SJSA1 (cell line): ENCODE measurements around the gene PPT2. TPM values are rescaled to one million over a fixed set of nuclear protein-coding genes. Genes with fewer than 3 reads are reported as not detected.
"Not testable (repeated sequence)": the region's sequence is repeated elsewhere in the genome, so short reads cannot be mapped to it uniquely, and the experiment has no call there.

ENCODE experiments used
- DNase-seq, 2 experiments: peaks; one replicate each; pipeline ENCODE4 v3.0.0-alpha.2; 2015 to 2020; ENCODE audit warnings: low spot score in 2 of 2, low read depth in 1 of 2
- H3K27ac ChIP-seq: fragments of 250-450 bp; sonication (Bioruptor Pico); 2 replicates; pipeline ENCODE4 v1.5.1; 2020; ENCODE audit warnings: mild to moderate bottlenecking, moderate library complexity
- H3K27me3 ChIP-seq: fragments of 250-450 bp; sonication (Bioruptor Pico); replicated peaks from 2 replicates; pipeline ENCODE4 v1.5.1; 2020; ENCODE audit warnings: mild to moderate bottlenecking, moderate library complexity
- H3K36me3 ChIP-seq: fragments of 250-450 bp; sonication (Bioruptor Pico); 2 replicates; pipeline ENCODE4 v1.5.1; 2020; ENCODE audit warnings: mild to moderate bottlenecking
- H3K4me1 ChIP-seq: fragments of 250-450 bp; sonication (Bioruptor Pico); replicated peaks from 2 replicates; pipeline ENCODE4 v1.6.1; 2021; ENCODE audit warnings: mild to moderate bottlenecking
- H3K4me3 ChIP-seq: fragments of 250-450 bp; sonication (Bioruptor Pico); 2 replicates; pipeline ENCODE4 v1.5.1; 2020; ENCODE audit warnings: mild to moderate bottlenecking
- H3K9me3 ChIP-seq: fragments of 250-450 bp; sonication (Bioruptor Pico); replicated peaks from 2 replicates; pipeline ENCODE4 v1.5.1; 2020; ENCODE audit warnings: mild to moderate bottlenecking
- total RNA-seq: library from RNA; depleted of rRNA; stranded (reverse); fragments of >200 nt; shearing (Covaris generic); gene quantifications from 2 replicates; pipeline ENCODE4 v1.2.3, GENCODE V29; 2014

PPT2 gene
- total RNA-seq, 1 experiment from 2014 or later, result 38.2 TPM

DNA sequence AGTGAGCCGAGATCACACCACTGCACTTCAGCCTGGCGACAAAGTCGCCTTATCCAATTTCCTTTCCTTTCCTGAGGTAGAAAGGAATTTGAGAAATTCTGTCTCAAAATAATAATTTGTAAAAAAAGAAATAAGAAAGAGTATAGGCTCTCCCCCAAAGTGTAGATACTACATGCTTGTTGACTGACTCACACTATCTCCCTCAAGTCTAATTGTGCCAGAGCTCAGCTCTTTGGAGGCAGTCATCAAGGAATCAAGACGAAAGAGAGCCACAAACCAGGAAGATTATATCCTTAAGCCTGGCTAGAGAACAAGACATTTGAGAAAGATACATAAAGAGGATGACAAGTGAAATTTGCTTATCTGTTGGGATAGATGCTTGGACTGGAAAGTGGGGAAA lies 20.2 kb upstream of the PPT2 start:
- Histone ChIP-seq H3K27ac (peak overlapping the region; percentile 42), H3K4me1 (peaks cover 42% of the 10 kb centered on the region), H3K9me3 (no peaks in the 10 kb centered on the region), H3K4me3 (no peak overlapping the region), H3K27me3 (no peaks in the 10 kb centered on the region), H3K36me3 (no peaks in the 10 kb centered on the region; the same call in 1 of the 2 replicates)
- peak in 1 of 2 experiments; percentile 74 for DNase-seq

- DNase-seq, result no peak
- Histone ChIP-seq H3K36me3 (no peaks in the 10 kb centered on the region), H3K4me3 (no peak overlapping the region), H3K27ac (no peak overlapping the region), H3K9me3 (no peaks in the 10 kb centered on the region), H3K27me3 (no peaks in the 10 kb centered on the region), H3K4me1 (peaks cover 31% of the 10 kb centered on the region)
These were observed 16.5 kb upstream of the PPT2 start for GRCh38 chr6:32137454-32137853.

GRCh38 chr6:32139590-32139989 lies 14.4 kb upstream of the PPT2 start:
- Histone ChIP-seq H3K27me3 (no peaks in the 10 kb centered on the region), H3K9me3 (no peaks in the 10 kb centered on the region), H3K36me3 (no peaks in the 10 kb centered on the region), H3K4me3 (no peak overlapping the region), H3K4me1 (peaks cover 18% of the 10 kb centered on the region), H3K27ac (no peak overlapping the region)
- no peak for DNase-seq

- H3K36me3 ChIP-seq, result no peaks in the 10 kb centered on the region
- no peak overlapping the region for H3K4me3 ChIP-seq
- peaks cover 14% of the 10 kb centered on the region for H3K4me1 ChIP-seq
- no peaks in the 10 kb centered on the region for H3K27me3 ChIP-seq
- no peaks in the 10 kb centered on the region for H3K9me3 ChIP-seq
- H3K27ac ChIP-seq, result no peak overlapping the region
- no peak for DNase-seq
These were observed 13.4 kb upstream of the PPT2 start for GRCh38 chr6:32140420-32141046.

- not testable (repeated sequence) for DNase-seq, H3K4me3 ChIP-seq, H3K27me3 ChIP-seq, H3K9me3 ChIP-seq, H3K4me1 ChIP-seq, H3K27ac ChIP-seq, H3K36me3 ChIP-seq
These were observed 9.7 kb upstream of the PPT2 start for GRCh38 chr6:32144238-32144637.

DNA sequence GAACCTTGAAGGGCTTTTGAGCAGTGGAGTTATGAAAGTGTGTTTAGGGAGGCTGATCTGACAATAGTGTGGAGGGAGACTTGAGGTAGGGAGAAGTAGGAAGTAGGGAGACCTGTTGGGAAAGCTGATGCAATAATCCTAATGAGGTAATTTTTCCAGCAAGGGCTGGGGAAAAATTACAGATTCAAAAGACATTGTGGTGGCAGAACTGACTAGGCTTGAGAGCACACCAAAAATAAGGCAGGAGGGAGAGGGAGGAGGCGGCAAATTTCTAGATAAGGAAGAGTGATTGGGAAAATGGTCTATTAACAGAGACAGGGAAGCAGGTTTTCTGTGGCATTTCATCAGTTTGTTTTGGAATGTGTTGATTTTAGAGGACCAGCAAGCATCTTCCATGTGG lies 7.7 kb upstream of the PPT2 start:
- Histone ChIP-seq H3K27me3 (peaks cover 6% of the 10 kb centered on the region; the same call in 1 of the 2 replicates), H3K4me3 (no peak overlapping the region), H3K4me1 (no peaks in the 10 kb centered on the region; the same call in 1 of the 2 replicates), H3K9me3 (no peaks in the 10 kb centered on the region), H3K27ac (no peak overlapping the region), H3K36me3 (no peaks in the 10 kb centered on the region)
- no peak for DNase-seq

- DNase-seq, result no peak
- H3K36me3 ChIP-seq, result no peaks in the 10 kb centered on the region
- no peaks in the 10 kb centered on the region; the same call in 1 of the 2 replicates for H3K4me1 ChIP-seq
- no peak overlapping the region for H3K4me3 ChIP-seq
- H3K9me3 ChIP-seq, result no peaks in the 10 kb centered on the region
- peaks cover 6% of the 10 kb centered on the region; the same call in 1 of the 2 replicates for H3K27me3 ChIP-seq
- no peak overlapping the region for H3K27ac ChIP-seq
These were observed 7.3 kb upstream of the PPT2 start for GRCh38 chr6:32146687-32147086.

DNA sequence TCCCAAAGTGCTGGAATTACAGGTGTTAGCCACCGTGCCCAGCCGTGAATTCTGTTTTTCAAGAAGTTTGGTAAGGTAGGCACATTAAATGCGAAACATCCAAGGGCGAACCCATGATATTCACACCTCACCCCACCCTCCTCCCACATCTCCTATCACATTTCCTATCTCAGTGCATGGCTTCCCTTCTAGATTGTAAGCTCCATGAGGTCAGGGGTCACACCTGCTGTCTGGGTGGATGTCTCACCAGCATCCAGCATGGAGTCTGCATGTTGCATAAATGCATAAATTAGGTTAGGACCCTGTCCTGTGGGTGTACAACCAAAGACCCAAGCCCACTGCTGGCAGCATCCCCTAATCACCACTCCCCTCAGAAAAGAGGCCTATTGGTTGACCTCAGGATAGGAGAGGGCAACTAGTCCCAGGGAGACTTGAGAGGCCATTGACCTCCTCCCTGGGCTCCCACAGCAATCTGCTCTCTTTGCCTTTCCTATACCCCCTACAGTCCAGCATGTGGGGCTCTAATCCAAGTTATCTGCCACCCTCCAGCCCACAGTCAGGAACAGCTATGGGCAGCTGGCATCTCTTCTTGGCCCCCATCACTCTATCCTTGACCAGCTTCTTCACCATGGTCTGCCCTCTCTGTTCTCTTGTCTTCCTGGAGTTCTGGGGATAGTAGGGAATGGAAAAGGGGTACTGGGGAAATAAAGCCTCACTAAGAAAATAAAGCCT lies 6.4 kb upstream of the PPT2 start:
- no peak overlapping the region for H3K27ac ChIP-seq
- no peak for DNase-seq
- no peak overlapping the region for H3K4me3 ChIP-seq
- peaks cover 6% of the 10 kb centered on the region; the same call in 1 of the 2 replicates for H3K27me3 ChIP-seq
- no peaks in the 10 kb centered on the region; the same call in 1 of the 2 replicates for H3K4me1 ChIP-seq
- no peaks in the 10 kb centered on the region for H3K36me3 ChIP-seq
- no peaks in the 10 kb centered on the region for H3K9me3 ChIP-seq

- peaks cover 7% of the 10 kb centered on the region for H3K4me1 ChIP-seq
- no peak overlapping the region for H3K4me3 ChIP-seq
- H3K36me3 ChIP-seq, result no peaks in the 10 kb centered on the region
- peaks cover 6% of the 10 kb centered on the region; the same call in 1 of the 2 replicates for H3K27me3 ChIP-seq
- no peak overlapping the region for H3K27ac ChIP-seq
- H3K9me3 ChIP-seq, result no peaks in the 10 kb centered on the region
- no peak for DNase-seq
These were observed 5.5 kb upstream of the PPT2 start for GRCh38 chr6:32148289-32149091.

- Histone ChIP-seq H3K4me3 (no peak overlapping the region), H3K9me3 (no peaks in the 10 kb centered on the region), H3K27me3 (peaks cover 6% of the 10 kb centered on the region; the same call in 1 of the 2 replicates), H3K27ac (no peak overlapping the region), H3K4me1 (peaks cover 10% of the 10 kb centered on the region), H3K36me3 (no peaks in the 10 kb centered on the region)
- no peak for DNase-seq
These were observed 4.7 kb upstream of the PPT2 start for GRCh38 chr6:32149092-32149755.

DNA sequence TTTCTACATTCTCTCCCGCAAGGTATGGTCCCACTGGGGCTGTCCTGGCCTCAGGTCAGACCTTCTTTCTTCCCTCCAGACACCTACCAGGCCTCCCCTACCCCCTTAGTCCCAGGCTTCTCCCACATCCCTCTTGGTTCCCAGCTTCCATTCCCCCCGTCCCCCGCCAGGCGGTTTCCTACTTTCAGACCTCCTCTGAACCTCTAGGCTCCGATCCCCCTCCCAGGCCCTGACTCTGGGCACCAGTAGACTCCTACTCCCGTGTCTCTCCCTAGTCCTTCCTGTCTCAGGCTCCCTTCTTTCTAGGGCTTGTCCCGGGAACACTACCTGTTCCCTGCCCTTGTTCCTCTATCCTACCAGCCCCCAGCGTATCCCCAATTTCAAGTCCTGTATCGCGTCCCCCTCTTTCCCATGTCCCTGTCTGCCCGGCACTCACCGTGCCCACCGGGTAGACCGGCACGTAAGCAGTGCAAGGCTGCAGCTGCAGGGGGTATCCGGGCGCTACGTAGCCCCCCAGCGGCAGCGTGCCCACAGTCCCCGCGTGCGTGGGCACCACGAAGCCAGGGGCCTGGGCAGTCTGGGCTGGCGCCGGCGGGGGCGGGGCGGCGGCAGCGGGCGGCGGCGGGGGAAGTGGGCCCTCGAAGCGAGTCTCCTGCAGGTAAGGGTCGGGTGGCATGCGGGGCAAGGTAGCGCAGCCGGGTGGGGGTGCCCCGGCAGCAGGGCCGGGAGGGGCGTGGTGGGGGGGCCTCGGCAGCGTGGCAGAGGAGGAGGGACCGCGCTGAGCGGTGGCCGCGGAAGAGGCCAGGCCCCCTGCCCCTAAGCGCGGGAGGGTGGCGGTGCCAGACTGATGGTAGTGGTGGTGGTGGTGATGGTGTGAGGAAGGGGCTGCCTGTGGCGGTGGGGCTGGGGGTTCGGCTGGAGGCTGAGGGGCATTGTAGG lies 3.7 kb upstream of the PPT2 start:
- Histone ChIP-seq H3K27ac (no peak overlapping the region), H3K9me3 (no peaks in the 10 kb centered on the region), H3K36me3 (no peaks in the 10 kb centered on the region), H3K4me3 (no peak overlapping the region), H3K4me1 (peaks cover 18% of the 10 kb centered on the region), H3K27me3 (peaks cover 6% of the 10 kb centered on the region; the same call in 1 of the 2 replicates)
- DNase-seq, result no peak

DNA sequence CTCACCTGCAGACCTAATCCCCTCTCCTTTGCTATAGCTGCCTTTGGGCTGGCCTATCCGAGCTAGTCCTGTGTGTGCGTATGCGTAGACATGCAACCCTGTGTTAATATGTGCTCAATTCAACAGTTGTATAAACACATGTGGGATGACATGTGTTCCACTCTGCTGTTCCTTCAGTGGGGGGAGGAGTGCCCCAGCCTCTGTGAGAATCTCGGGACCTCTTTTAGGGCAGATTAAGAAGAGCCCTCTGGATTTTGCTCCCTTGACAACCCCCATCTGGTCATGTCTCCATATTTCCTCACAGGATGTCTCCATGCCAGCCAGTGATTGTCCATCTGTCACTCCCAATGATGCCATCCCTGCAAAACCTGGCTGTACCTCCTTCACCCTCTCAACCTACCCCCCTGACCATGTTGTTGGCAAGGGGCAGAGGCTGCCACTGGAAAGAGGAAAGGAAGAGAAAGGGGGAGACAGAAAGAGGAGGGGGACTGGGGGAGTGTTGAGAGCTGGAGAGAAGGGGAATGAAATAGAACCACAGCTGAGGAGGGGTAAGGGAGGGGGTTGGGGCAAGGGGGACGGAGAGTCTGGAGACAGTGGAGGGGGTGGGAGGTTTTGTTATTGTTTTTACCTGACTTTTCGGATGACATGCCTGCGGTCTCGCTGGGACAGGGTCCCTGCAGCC lies 2.6 kb upstream of the PPT2 start:
- peaks cover 18% of the 10 kb centered on the region for H3K4me1 ChIP-seq
- H3K9me3 ChIP-seq, result no peaks in the 10 kb centered on the region
- no peak overlapping the region for H3K4me3 ChIP-seq
- H3K27ac ChIP-seq, result no peak overlapping the region
- no peak for DNase-seq
- H3K27me3 ChIP-seq, result peaks cover 5% of the 10 kb centered on the region; the same call in 1 of the 2 replicates
- H3K36me3 ChIP-seq, result peaks cover 2% of the 10 kb centered on the region
